ENCODE data around the gene DDR1. TPM values are rescaled to one million over a fixed set of nuclear protein-coding genes. Genes with fewer than 3 reads are reported as not detected.
"Not testable (repeated sequence)": the region's sequence is repeated elsewhere in the genome, so short reads cannot be mapped to it uniquely, and the experiment has no call there.

Gene DDR1
- total RNA-seq, 1 donor from 2014 or later: 5.9 TPM

DNA sequence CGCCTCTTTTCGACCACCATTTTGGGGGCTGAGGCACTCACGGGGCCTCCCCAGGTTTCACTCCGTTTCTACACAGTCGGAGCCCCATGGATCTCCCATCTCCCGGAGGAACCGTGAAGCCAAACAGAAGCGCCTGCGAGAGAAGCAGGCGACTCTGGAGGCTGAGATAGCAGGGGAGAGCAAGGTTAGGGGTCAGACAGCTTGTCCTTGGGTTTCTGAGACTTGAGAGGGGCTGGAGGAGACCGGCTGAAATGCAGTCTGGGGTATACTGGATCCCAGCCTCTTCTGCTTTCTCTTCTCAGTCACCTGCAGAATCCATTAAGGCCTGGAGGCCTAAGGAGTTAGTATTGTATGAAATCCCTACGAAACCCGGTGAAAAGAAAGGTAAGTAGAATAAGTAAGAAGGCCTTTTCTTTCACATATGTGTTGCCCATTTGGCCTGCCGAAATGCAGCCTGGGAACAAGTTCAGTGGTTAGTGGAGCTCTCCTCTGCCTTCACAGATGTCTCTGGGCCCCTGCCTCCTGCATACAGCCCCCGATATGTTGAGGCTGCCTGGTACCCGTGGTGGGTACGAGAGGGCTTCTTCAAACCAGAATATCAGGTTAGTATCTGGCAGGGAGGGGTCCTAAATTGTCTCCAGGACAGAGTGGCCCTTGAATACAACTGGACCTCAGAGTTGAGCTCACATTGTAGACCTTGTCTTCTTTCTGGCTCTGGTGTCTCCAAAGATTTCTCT is 30.7 kb downstream of the DDR1 start:
- no peak for DNase-seq (ENCODE audit: low read depth, low spot score)

- DNase-seq (ENCODE audit: low read depth, low spot score): peak; percentile 26
Observed at GRCh38 chr6:30915591-30915946, 31.2 kb downstream of the DDR1 start.

- DNase-seq (ENCODE audit: low read depth, low spot score): no peak
Observed at GRCh38 chr6:30917041-30917440, 32.7 kb downstream of the DDR1 start.

- no peak for DNase-seq (ENCODE audit: low read depth, low spot score)
Observed at GRCh38 chr6:30917487-30917886, 33.2 kb downstream of the DDR1 start.

DNA sequence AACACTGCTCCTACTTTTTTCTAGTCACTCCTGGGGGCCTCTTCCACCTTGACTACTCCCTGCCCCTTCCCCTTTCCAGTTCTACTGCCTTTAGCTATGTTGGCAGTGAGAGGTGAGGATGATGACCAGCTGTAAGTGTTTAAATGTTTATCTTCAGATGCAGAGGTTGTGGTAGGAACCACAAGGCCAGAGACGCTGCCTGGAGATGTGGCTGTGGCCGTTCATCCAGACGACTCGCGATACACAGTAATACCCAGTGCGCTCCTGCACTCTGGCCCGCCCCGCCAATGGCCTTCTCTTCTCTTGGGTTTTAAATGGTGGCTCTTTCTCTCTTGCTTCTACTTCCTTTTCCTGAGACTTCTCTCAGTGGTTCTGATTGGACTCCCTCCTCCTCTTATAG is 34.4 kb downstream of the DDR1 start:
- no peak for DNase-seq (ENCODE audit: low read depth, low spot score)

- no peak for DNase-seq (ENCODE audit: low read depth, low spot score)
Observed at GRCh38 chr6:30922447-30922852, 38.1 kb downstream of the DDR1 start.

DNA sequence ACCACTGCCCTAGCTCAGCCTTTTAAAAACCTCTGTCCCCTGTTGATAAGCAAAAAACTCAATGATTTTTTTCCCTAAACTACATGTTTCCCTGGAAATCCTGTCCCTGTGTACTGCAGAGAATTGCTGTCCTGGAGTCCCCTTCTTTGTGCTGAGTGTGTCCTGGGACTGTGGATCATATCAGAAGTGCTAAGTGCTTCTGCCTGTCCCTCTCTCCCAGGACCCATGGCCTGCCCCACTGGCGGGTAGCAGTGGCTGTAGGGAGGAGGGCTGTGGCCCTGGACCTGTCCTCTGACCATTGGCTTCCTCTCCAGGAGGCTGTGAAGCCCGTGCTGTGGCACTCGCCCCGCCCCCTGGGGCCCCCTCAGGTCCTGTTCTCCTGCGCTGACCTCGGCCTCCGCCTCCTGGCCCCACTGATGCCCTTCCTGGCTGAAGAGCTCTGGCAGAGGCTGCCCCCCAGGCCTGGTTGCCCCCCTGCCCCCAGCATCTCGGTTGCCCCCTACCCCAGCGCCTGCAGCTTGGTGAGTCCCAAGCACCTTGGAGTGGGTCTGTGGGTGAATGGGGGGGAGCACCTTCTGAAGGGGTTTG is 39.8 kb downstream of the DDR1 start:
- DNase-seq (ENCODE audit: low read depth, low spot score): not testable (repeated sequence)

- no peak for DNase-seq (ENCODE audit: low read depth, low spot score)
Observed at GRCh38 chr6:30926644-30927043, 42.3 kb downstream of the DDR1 start.

GRCh38 chr6:30927080-30927479 is 42.8 kb downstream of the DDR1 start:
- DNase-seq (ENCODE audit: low read depth, low spot score): not testable (repeated sequence)

DNA sequence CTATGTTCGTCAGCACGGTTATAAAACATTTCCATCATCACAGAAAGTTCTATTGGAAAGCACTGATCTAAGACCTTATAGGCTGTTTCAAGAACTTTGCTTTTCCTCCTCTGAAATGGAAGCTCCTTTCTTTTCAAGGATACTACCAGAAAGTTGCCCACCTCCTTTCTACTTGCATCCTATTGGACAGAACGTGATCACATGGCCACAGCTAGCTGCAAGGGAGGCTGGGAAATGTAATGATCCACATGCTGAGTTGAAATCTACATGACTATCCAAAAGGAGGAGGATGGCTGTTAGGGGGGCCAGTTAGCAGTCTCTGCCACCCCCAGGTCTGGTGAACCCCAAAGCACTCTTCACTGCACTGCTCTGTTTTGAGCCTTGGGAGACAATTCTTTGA is 44.4 kb downstream of the DDR1 start:
- no peak for DNase-seq (ENCODE audit: low read depth, low spot score)

DNA sequence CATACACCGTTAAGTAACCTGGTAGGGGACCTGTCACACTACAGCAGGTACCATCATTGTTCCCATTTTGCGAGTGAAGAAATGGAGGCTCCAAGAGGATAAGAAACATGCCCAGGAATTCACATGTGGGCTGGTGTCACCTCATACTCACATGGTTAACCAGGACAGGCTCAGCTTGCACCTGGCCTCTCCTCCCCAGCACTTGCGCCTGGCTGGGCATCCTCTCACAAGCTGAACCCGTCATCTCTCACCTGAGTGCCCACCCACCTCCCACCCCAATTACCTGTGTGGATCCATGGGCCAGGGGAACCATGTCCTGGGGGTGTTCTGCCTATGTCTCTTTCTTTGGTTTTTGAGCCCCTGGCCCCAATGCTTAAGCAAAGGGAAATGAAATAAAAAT is 46.2 kb downstream of the DDR1 start:
- no peak for DNase-seq (ENCODE audit: low read depth, low spot score)

GRCh38 chr6:30931272-30931671 is 47.0 kb downstream of the DDR1 start:
- DNase-seq (ENCODE audit: low read depth, low spot score): no peak

DNA sequence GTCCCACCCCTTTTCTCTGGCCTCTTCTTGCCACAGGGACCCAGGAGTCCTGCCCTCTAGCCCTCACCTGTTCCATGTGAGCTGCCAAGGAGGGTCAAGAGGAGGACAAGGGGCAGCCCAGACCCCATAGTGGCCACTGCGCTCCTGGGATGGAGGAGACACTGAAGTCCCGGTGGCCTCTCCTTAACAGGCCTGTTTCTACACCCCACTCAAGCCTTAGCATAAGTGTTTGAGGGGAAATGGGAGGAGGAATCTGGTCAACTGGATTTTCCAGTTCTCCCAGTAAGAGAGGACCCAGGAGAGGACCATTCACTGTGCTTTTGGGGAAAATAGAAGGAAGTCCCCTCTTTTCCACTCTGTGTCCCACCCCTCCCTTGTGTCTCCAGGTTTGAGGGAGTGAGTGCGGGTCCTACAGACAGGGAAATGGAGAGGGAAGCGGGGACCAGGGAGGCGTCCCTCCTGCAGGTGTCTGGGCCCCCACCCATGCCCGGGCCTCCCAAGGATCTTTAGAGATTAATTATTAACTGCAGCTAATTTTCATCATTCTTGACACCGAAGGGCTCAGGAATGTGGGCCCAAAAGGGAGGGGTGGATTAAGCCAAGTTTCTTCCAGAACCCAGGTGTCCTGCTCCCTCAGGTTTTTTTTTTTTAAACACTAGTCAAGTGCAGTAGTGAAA is 47.8 kb downstream of the DDR1 start, which contains the start of gene SFTA2:
TSS of gene SFTA2 (minus strand) at position 202 of the 677 bp plus-strand sequence. CDS start at position 128, 74 bp downstream.
- no peak for DNase-seq (ENCODE audit: low read depth, low spot score)

DNA sequence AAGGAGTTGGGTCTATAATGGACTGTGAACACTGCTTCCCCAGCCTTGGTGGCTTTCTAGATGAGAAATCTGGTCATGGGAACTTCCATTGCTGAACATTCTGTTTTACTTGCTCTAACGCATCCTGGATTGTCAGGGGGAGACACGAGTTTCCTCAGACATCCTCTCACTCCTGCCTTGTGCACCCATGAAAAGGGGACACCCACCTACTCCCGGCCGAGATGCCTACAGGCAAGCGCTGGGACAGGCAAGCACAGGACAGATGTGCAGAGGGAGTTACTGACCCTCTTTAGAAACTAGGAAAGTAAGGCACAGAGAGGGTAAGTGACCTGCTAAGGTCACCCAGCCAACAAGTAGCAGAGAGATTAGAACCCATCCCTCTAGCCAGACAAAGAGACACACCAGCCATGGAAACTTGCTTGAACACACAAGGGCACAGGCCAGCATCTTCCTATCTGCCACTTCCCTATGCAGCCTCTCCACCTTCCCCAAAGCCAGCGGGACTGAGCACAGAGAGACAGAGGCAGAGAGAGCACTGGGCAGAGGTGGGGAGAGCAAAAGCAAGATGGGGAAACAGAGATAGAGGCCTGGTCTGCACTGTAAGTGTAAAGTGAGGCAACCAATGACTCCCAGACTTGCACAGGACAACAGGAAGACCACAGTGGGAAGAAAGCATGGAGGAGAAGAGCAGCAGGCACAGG is 48.5 kb downstream of the DDR1 start:
- no peak for DNase-seq (ENCODE audit: low read depth, low spot score)

GRCh38 chr6:30935018-30935417 is 50.7 kb downstream of the DDR1 start:
- DNase-seq (ENCODE audit: low read depth, low spot score): no peak

GRCh38 chr6:30937265-30937664 is 52.9 kb downstream of the DDR1 start:
- DNase-seq (ENCODE audit: low read depth, low spot score): no peak

DNA sequence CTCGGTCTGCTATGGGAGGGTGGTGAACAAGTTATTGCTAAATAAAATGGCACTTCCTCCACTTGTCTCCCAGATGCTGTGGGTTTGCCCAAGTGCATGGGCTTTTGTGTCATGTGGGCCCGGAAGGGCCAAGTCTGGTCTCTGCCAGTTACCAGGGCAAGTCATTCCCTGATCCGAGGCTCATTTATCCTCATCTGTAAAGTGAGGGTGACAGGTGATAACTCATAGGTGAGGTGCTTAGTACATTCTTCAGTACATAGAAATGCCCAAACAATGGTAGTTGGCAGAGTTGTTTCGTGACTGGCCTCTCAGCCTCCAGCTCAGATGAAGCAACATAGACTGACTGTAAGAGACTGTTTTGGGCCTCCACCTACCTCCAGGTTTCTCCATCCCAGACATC is 54.4 kb downstream of the DDR1 start:
- no peak for DNase-seq (ENCODE audit: low read depth, low spot score)

- no peak for DNase-seq (ENCODE audit: low read depth, low spot score)
Observed at GRCh38 chr6:30939473-30939872, 55.2 kb downstream of the DDR1 start.

DNA sequence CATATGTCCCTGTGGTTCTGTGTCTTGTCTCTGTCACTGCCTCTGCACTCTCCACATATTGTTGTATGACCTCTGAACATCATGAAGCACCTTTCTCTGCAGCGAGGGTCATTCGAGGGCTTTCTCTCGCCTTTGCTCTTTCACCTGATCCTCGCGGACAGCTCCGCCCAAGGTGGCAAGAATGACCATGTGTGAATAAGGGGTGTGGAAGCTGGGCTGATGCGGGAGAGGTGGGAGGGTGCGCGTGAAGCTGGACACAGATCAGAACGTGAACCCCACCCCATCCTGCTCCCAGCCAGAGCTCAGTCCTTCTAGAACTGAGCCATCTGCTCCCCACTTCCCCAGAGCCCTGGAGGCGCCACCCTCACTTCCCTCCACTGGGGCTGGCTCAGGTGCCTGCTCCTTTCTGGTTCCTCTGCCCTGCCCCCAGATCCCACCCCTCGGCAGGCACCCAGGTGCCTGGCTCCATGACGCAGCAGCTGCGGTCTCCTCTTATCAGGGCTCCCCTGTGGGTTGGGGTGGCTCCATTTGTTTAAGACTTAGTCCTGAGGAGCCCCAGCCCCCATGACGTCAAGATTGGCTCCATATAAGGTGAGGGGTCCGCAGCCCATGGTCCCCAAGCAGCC is 56.2 kb downstream of the DDR1 start, which contains the start of gene MUCL3:
TSS of gene MUCL3 (plus strand) at position 613 of the 626 bp plus-strand sequence. CDS start 27 bp downstream, outside the sequence.
- DNase-seq (ENCODE audit: low read depth, low spot score): no peak

- DNase-seq (ENCODE audit: low read depth, low spot score): peak; percentile 29
Observed at GRCh38 chr6:30942338-30943060, 58.2 kb downstream of the DDR1 start.

DNA sequence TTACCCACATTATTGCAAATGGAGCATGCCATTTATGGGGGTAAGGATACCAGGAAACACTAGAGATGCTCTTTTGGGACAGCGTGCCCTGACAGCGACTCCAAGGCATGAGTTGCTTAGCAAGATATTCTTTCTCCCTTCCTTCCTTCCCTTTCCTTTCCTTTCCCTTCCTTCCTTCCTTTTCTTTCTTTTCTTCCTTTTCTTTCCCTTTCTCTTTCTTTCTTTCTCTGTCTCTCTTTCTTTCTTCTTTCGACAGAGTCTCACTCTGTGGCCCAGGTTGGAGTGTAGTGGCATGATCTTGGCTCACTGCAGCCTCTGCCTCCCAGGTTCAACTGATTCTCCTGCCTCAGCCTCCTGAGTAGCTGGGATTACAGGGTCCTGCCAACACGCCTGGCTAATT is 59.7 kb downstream of the DDR1 start:
- no peak for DNase-seq (ENCODE audit: low read depth, low spot score)
